HepG2 (cell line): ENCODE measurements around the gene DCPS. TPM values are rescaled to one million over a fixed set of nuclear protein-coding genes. Genes with fewer than 3 reads are reported as not detected.

Source experiments
- ATAC-seq: fragments of 200-7000 bp; cut with Tn5 transposase; 3 replicates; pipeline ENCODE4 v1.9.1; 2020; ENCODE audit warnings: mild to moderate bottlenecking, moderate library complexity
- BruUV-seq: library from RNA; stranded (reverse); fragments of 400-500 nt; replicated peaks from 2 replicates; lab custom pipeline; 2021; lab: Mats Ljungman, UMichigan
- CTCF ChIA-PET: fragments of 300-600 bp; formaldehyde crosslinking; extraction: SDS; loops from one replicate; lab custom pipeline; 2021; ENCODE audit warnings: low total read pairs, inconsistent platforms, low intra/inter-chr PET ratio; lab: Yijun Ruan, JAX
- POLR2A ChIA-PET: fragments of 350-600 bp; sonication (Branson Sonifier 250); formaldehyde crosslinking; loops from one replicate; lab custom pipeline; 2020; ENCODE audit warnings: antibody characterized with exemption, inconsistent platforms; lab: Yijun Ruan, JAX
- DNase-seq: peaks from one replicate; pipeline ENCODE4 v3.0.0-alpha.2; 2015; ENCODE audit warnings: low spot score
- FAIRE-seq: peaks from 3 replicates; lab custom pipeline; 2011; peaks lifted over from hg19 to GRCh38; lab: Jason Lieb, UNC
- H2AFZ ChIP-seq: one replicate; pipeline ENCODE4 v1.6.1; 2011; ENCODE audit warnings: low read length, inconsistent platforms
- H3K27ac ChIP-seq: fragments of 300-600 bp; 3 replicates; pipeline ENCODE4 v1.8.0; 2011; ENCODE audit warnings: mixed run types, mild to moderate bottlenecking, mixed read lengths, low read length, inconsistent platforms; ENCODE audit not compliant: insufficient read depth; ENCODE audit errors: extremely low read length
- H3K27me3 ChIP-seq, 2 experiments: fragments of 200-600 bp in 1 of 2; 2 replicates in 1 of 2; 3 replicates in 1 of 2; pipeline versions ENCODE4 v1.6.0 to v1.8.0; 2011; ENCODE audit warnings: low read length in 2 of 2, mild to moderate bottlenecking in 2 of 2, moderate library complexity in 2 of 2, inconsistent platforms in 1 of 2; ENCODE audit not compliant: insufficient read depth in 2 of 2, control insufficient read depth in 1 of 2
- H3K36me3 ChIP-seq, 2 experiments: fragments of 200-600 bp in 1 of 2; replicated peaks in 1 of 2; 2 replicates in 1 of 2; 3 replicates in 1 of 2; pipeline versions ENCODE4 v1.5.1 to v1.8.0; 2011; ENCODE audit warnings: low read length in 2 of 2, inconsistent platforms in 1 of 2; ENCODE audit not compliant: insufficient read depth in 2 of 2, control insufficient read depth in 1 of 2
- H3K4me1 ChIP-seq: 2 replicates; pipeline ENCODE4 v1.5.1; 2012; ENCODE audit warnings: low read length, inconsistent platforms; ENCODE audit not compliant: insufficient read depth
- H3K4me2 ChIP-seq: 2 replicates; pipeline ENCODE4 v1.6.0; 2011; ENCODE audit warnings: low read depth, low read length, inconsistent platforms
- H3K4me3 ChIP-seq, 3 experiments: fragments of 200-600 bp in 1 of 3; sonication (generic), shearing (Covaris generic) in 1 of 3; replicated peaks in 1 of 3; 2 replicates each; pipeline ENCODE4 v1.5.1; 2011 to 2016; ENCODE audit warnings: low read length in 3 of 3, inconsistent platforms in 2 of 3, low read depth in 2 of 3, mild to moderate bottlenecking in 2 of 3, control low read depth in 1 of 3, mixed read lengths in 1 of 3; ENCODE audit not compliant: insufficient read depth in 1 of 3
- H3K79me2 ChIP-seq: one replicate; pipeline ENCODE4 v1.6.1; 2011; ENCODE audit warnings: low read length, inconsistent platforms; ENCODE audit not compliant: insufficient read depth
- H3K9ac ChIP-seq: 2 replicates; pipeline ENCODE4 v1.6.0; 2011; ENCODE audit warnings: mild to moderate bottlenecking, low read depth, low read length, inconsistent platforms; ENCODE audit not compliant: insufficient read depth
- H3K9me3 ChIP-seq: 2 replicates; pipeline ENCODE4 v1.5.1; 2012; ENCODE audit warnings: mild to moderate bottlenecking, low read length
- H4K20me1 ChIP-seq: 2 replicates; pipeline ENCODE4 v1.6.0; 2011; ENCODE audit warnings: inconsistent platforms, mild to moderate bottlenecking, low read length, moderate library complexity; ENCODE audit not compliant: insufficient read depth
- AGO2 ChIP-seq: fragments of 200-400 bp; formaldehyde crosslinking; optimal IDR thresholded peaks from 2 replicates; pipeline ENCODE3; 2017; ENCODE audit warnings: mild to moderate bottlenecking, low read depth, low read length, moderate library complexity
- DMAP1 ChIP-seq: IDR thresholded peaks from 2 replicates; pipeline ENCODE4 v1.6.1; 2016
- FOSL1 ChIP-seq: sonication (generic); formaldehyde crosslinking; IDR thresholded peaks from 2 replicates; pipeline ENCODE4 v1.9.0; 2021; ENCODE audit warnings: missing genetic modification reagents, borderline replicate concordance
- HDAC2 ChIP-seq: sonication (generic); formaldehyde crosslinking; IDR thresholded peaks from 2 replicates; pipeline ENCODE4 v1.4.0; 2020; ENCODE audit warnings: missing genetic modification reagents
- HOXD1 ChIP-seq: sonication (generic); formaldehyde crosslinking; IDR thresholded peaks from 2 replicates; pipeline ENCODE4 v1.5.0; 2020; ENCODE audit warnings: missing genetic modification reagents
- MXD3 ChIP-seq: IDR thresholded peaks from 2 replicates; pipeline ENCODE4 v1.6.1; 2016; ENCODE audit warnings: mild to moderate bottlenecking, missing biosample characterization, missing genetic modification reagents
- NFIC ChIP-seq: IDR thresholded peaks from 2 replicates; pipeline ENCODE4 v1.6.1; 2012; ENCODE audit warnings: mild to moderate bottlenecking, low read length, inconsistent platforms
- SMARCC2 ChIP-seq: fragments of 450-650 bp; IDR thresholded peaks from 2 replicates; pipeline ENCODE4 v1.6.1; 2017; ENCODE audit warnings: antibody characterized with exemption, mild to moderate bottlenecking
- SNAI1 ChIP-seq: sonication (generic); formaldehyde crosslinking; IDR thresholded peaks from 2 replicates; pipeline ENCODE4 v1.5.0; 2020; ENCODE audit warnings: mild to moderate bottlenecking, missing genetic modification reagents, borderline replicate concordance
- TOPORS ChIP-seq: sonication (generic); formaldehyde crosslinking; IDR thresholded peaks from 2 replicates; pipeline ENCODE4 v1.8.0; 2023; ENCODE audit warnings: mild to moderate bottlenecking, missing genetic modification reagents
- TSC22D2 ChIP-seq: sonication (generic); formaldehyde crosslinking; IDR thresholded peaks from 2 replicates; pipeline ENCODE4 v1.5.1; 2020; ENCODE audit warnings: missing genetic modification reagents, mild to moderate bottlenecking, borderline replicate concordance
- ZBTB46 ChIP-seq: sonication (generic); formaldehyde crosslinking; IDR thresholded peaks from 2 replicates; pipeline ENCODE4 v1.4.0; 2020; ENCODE audit warnings: mild to moderate bottlenecking, missing genetic modification reagents, borderline replicate concordance
- ZNF33A ChIP-seq: sonication (generic); formaldehyde crosslinking; IDR thresholded peaks from 2 replicates; pipeline ENCODE4 v1.5.1; 2020; ENCODE audit warnings: missing genetic modification reagents, mild to moderate bottlenecking, moderate library complexity, borderline replicate concordance
- ZNF891 ChIP-seq: sonication (generic); formaldehyde crosslinking; IDR thresholded peaks from 2 replicates; pipeline ENCODE4 v1.5.0; 2020; ENCODE audit warnings: mild to moderate bottlenecking, missing genetic modification reagents
- ZSCAN31 ChIP-seq: sonication (generic); formaldehyde crosslinking; IDR thresholded peaks from 2 replicates; pipeline ENCODE4 v1.5.0; 2020; ENCODE audit warnings: low read depth, mild to moderate bottlenecking, missing genetic modification reagents
- WGBS: methylation state at CpG from one replicate; pipeline ENCODE4 v1.1.6; 2017; ENCODE audit warnings: low lambda C conversion rate; 5-methylcytosine and 5-hydroxymethylcytosine counted together
- in situ Hi-C: cut with HindIII; loops from 2 replicates; pipeline ENCODE4 v1.10.0; 2017; ENCODE audit warnings: low pct_unique_long_range_greater_than_20kb; ENCODE audit not compliant: extremely low pct_ligation_motif_present
- intact Hi-C: fragments of 100-400 bp; cut with micrococcal nuclease; formaldehyde crosslinking; loops from one replicate; pipeline ENCODE4 v1.10.0; 2022; ENCODE audit not compliant: unreplicated experiment
- polyA plus RNA-seq, 8 experiments: library from polyadenylated mRNA; depleted of rRNA in 3 of 8; stranded (reverse) in 7 of 8; unstranded in 1 of 8; fragments of >200 nt; fragmentation: Illumina TruSeq in 4 of 8; extraction: Trizol in 4 of 8; gene quantifications; 2 replicates each; pipeline versions ENCODE4 v1.2.1 to v1.2.3, GENCODE V29; 2011 to 2016; ENCODE audit warnings: low read depth in 4 of 8, missing spikeins in 1 of 8, mixed read lengths in 1 of 8; ENCODE audit not compliant: insufficient read depth in 1 of 8
- total RNA-seq, 5 experiments: library from RNA; depleted of rRNA; stranded (reverse); fragments of >200 nt; fragmentation: Illumina TruSeq; extraction: Trizol; gene quantifications; 2 replicates each; pipeline ENCODE4 v1.2.3, GENCODE V29; 2016; ENCODE audit warnings: low read depth in 1 of 5

The DCPS gene
- total and polyA plus RNA-seq, 2 of the 13 experiments (the other 11 are each of a cell fraction or from before 2014, with no cell fraction given), result 21.9 to 22.5 TPM

- TF ChIP-seq ZNF33A (CRISPR knock-in tag), result no peak
- no peak for TF ChIP-seq MXD3 (CRISPR knock-in tag)
- no peak for TF ChIP-seq SMARCC2
- TF ChIP-seq DMAP1 (CRISPR knock-in tag), result no peak
- TF ChIP-seq AGO2, result peak; percentile 22
- no peak for TF ChIP-seq SNAI1 (CRISPR knock-in tag)
- TF ChIP-seq, all 625 proteins: peak for 1
- no peak for FAIRE-seq
- H3K4me3 ChIP-seq, result no peak overlapping the region
- WGBS, result 94% methylated on average over 20 of the region's 20 CpGs
- CTCF ChIA-PET, result no interaction called here
- BruUV-seq, result no TSS peak
- in situ Hi-C loops, result no loop called here
- peaks cover 11% of the 10 kb centered on the region for H3K4me1 ChIP-seq
- no peaks in the 10 kb centered on the region for H3K27me3 ChIP-seq
- no peaks in the 10 kb centered on the region for H3K79me2 ChIP-seq
- peaks cover 4 to 8% of the 10 kb centered on the region in 2 experiments; a peak in 3 of 5 replicates for H3K36me3 ChIP-seq
- no peak overlapping the region for H3K27ac ChIP-seq
- no peak overlapping the region for H3K4me2 ChIP-seq
- H3K9ac ChIP-seq, result no peak overlapping the region
- POLR2A ChIA-PET, result interaction anchor here (0.6 kb wide), 1 partner anchor 29 kb away, joined by 3 read pairs; no protein-coding TSS in a partner anchor
- H4K20me1 ChIP-seq, result no peaks in the 10 kb centered on the region
- intact Hi-C loops, result no loop called here
- no peaks in the 10 kb centered on the region for H3K9me3 ChIP-seq
- no peak for DNase-seq
- no peak overlapping the region for H2AFZ ChIP-seq
- peak; percentile 20; the same call in 2 of the 3 replicates for ATAC-seq
Measured at GRCh38 chr11:126328001-126328390, 24.1 kb downstream of the DCPS start.

- no peak for FAIRE-seq
- Histone ChIP-seq H4K20me1 (no peaks in the 10 kb centered on the region), H3K27ac (no peak overlapping the region), H3K36me3 (peaks cover 4 to 11% of the 10 kb centered on the region in 2 experiments; a peak in 3 of 5 replicates), H3K9me3 (no peaks in the 10 kb centered on the region), H3K4me3 (no peak overlapping the region), H3K27me3 (no peaks in the 10 kb centered on the region), H3K79me2 (no peaks in the 10 kb centered on the region), H2AFZ (no peak overlapping the region), H3K4me2 (no peak overlapping the region), H3K9ac (no peak overlapping the region), H3K4me1 (peaks cover 15% of the 10 kb centered on the region)
- ATAC-seq, result no peak; the same call in 1 of the 3 replicates
- ChIA-PET CTCF (no interaction called here), POLR2A (no interaction called here)
- WGBS, result 100% methylated on average over 11 of the region's 12 CpGs
- in situ Hi-C loops (no loop called here), intact Hi-C loops (no loop called here)
- DNase-seq, result no peak
- no TSS peak for BruUV-seq
- TF ChIP-seq ZBTB46 (CRISPR knock-in tag), result no peak
- no peak for TF ChIP-seq TSC22D2 (CRISPR knock-in tag)
- TF ChIP-seq HOXD1 (CRISPR knock-in tag), result no peak
- no peak for TF ChIP-seq HDAC2 (CRISPR knock-in tag)
- TF ChIP-seq TOPORS (CRISPR knock-in tag), result no peak
- no peak for TF ChIP-seq FOSL1
- no peak for TF ChIP-seq ZNF891 (CRISPR knock-in tag)
- TF ChIP-seq NFIC, result no peak
- no peak for TF ChIP-seq ZSCAN31
Measured at GRCh38 chr11:126328444-126328843, 24.6 kb downstream of the DCPS start.
